Spleen (tissue), 11 donors: ENCODE measurements around the gene PSMA3. TPM values are rescaled to one million over a fixed set of nuclear protein-coding genes. Genes with fewer than 3 reads are reported as not detected.

Source experiments
- DNase-seq: peaks from one replicate; pipeline ENCODE4 v3.0.0-alpha.2; 2020
- H3K27ac ChIP-seq, 8 donors: fragments of 200-600 bp; sonication (generic) in 7 of 8; 1 replicate in 4 of 8; 2 replicates in 4 of 8; pipeline versions ENCODE4 v1.5.0 to v1.8.0; 2016 to 2021; ENCODE audit warnings: inconsistent platforms in 4 of 8, mild to moderate bottlenecking in 4 of 8, moderate library complexity in 1 of 8
- H3K27me3 ChIP-seq, 7 donors: fragments of 200-600 bp; sonication (generic) in 6 of 7; replicated peaks in 1 of 7; 1 replicate in 4 of 7; 2 replicates in 3 of 7; pipeline versions ENCODE4 v1.5.0 to v1.8.0; 2016 to 2021; ENCODE audit warnings: inconsistent platforms in 3 of 7, mild to moderate bottlenecking in 1 of 7
- H3K36me3 ChIP-seq, 6 donors: fragments of 200-600 bp; sonication (generic) in 5 of 6; 1 replicate in 4 of 6; 2 replicates in 2 of 6; pipeline versions ENCODE4 v1.5.0 to v1.8.0; 2016 to 2021; ENCODE audit warnings: inconsistent platforms in 2 of 6
- H3K4me1 ChIP-seq, 6 donors: fragments of 200-600 bp; sonication (generic) in 5 of 6; 1 replicate in 3 of 6; 2 replicates in 3 of 6; pipeline versions ENCODE4 v1.5.0 to v1.8.0; 2016 to 2021; ENCODE audit warnings: inconsistent platforms in 3 of 6
- H3K4me3 ChIP-seq, 8 donors: fragments of 200-600 bp; sonication (generic) in 7 of 8; 1 replicate in 4 of 8; 2 replicates in 4 of 8; pipeline versions ENCODE4 v1.5.0 to v1.8.0; 2016 to 2021; ENCODE audit warnings: inconsistent platforms in 4 of 8, mild to moderate bottlenecking in 4 of 8, moderate library complexity in 2 of 8
- H3K9me3 ChIP-seq, 8 donors: fragments of 200-600 bp; sonication (generic) in 7 of 8; 1 replicate in 4 of 8; 2 replicates in 4 of 8; pipeline versions ENCODE4 v1.5.0 to v1.8.0; 2016 to 2021; ENCODE audit warnings: inconsistent platforms in 4 of 8
- CTCF ChIP-seq, 11 experiments: fragments of 200-600 bp in 7 of 11; fragments of 450-650 bp in 4 of 11; sonication (generic) in 4 of 11; IDR thresholded peaks in 8 of 11; conservative IDR thresholded peaks in 3 of 11; 1 replicate in 7 of 11; 2 replicates in 4 of 11; pipeline versions ENCODE4 v1.4.0 to v1.8.0; 2016 to 2021; ENCODE audit warnings: antibody characterized with exemption in 11 of 11, inconsistent platforms in 4 of 11, mild to moderate bottlenecking in 1 of 11
- POLR2A ChIP-seq, 3 donors: fragments of 450-650 bp; IDR thresholded peaks; one replicate each; pipeline ENCODE4 v1.5.1; 2017; ENCODE audit warnings: antibody characterized with exemption in 3 of 3, mild to moderate bottlenecking in 1 of 3
- POLR2AphosphoS5 ChIP-seq, 3 donors: sonication (generic); formaldehyde crosslinking; IDR thresholded peaks; one replicate each; pipeline ENCODE4 v1.5.1; 2017; ENCODE audit warnings: antibody characterized with exemption in 3 of 3
- WGBS, 5 donors: extraction: QIAGEN DNeasy Blood & Tissue Kit in 3 of 5; methylation state at CpG; one replicate each; pipeline versions ENCODE4 v1.1.5 to v1.1.7; 2013 to 2018; 5-methylcytosine and 5-hydroxymethylcytosine counted together
- intact Hi-C: fragments of 100-400 bp; cut with DNase I; formaldehyde crosslinking; loops from one replicate; pipeline ENCODE4 v1.15.0; 2023; ENCODE audit warnings: low total_unique reads
- polyA plus RNA-seq, 3 donors: library from polyadenylated mRNA; stranded (reverse); fragments of 200-250 nt; gene quantifications; one replicate each; pipeline ENCODE4 v1.2.1, GENCODE V29; 2013
- total RNA-seq, 7 donors: library from RNA; depleted of rRNA in 3 of 7; stranded (reverse); fragments of >200 nt in 3 of 7; fragmentation: NEBNext Ultra II Directional in 4 of 7; extraction: Animal tissue kit (Norgen Biotek cat#: 25700) in 4 of 7; gene quantifications; one replicate each; pipeline versions ENCODE4 v1.1.0 to v1.2.1, GENCODE V29; 2016 to 2021
- donor health status: healthy with polysubstance abuse.
- donor health status: DM: no; HTN: no; CAD: no; lungs with moderate emphysema.
- donor health status: DM: no; HTN: no; CAD: no.
- donor health status: Bipolar disorder and iron deficiency.
- donor health status: healthy.
- donor health status: DM: no; HTN: no; CAD: no.
- donor health status: DM: yes; HTN: yes; CAD: no.

PSMA3 gene
- total and polyA plus RNA-seq, 10 donors: 91.7 to 162 (median 121) TPM

- intact Hi-C loops: no loop called here
- peak overlapping the region; percentile 3 to 99 (median 98) for H3K27ac ChIP-seq
- peaks cover 2 to 45% (median 33%) of the 10 kb centered on the region in 6 donors for H3K36me3 ChIP-seq
- H3K4me3 ChIP-seq: peak overlapping the region; percentile 49 to 99 (median 98)
- DNase-seq: no peak
- no peaks in the 10 kb centered on the region for H3K27me3 ChIP-seq
- TF ChIP-seq CTCF (IDR thresholded peaks at IDR 0.05 in 8 of 11, conservative IDR thresholded peaks at IDR 0.05 in 3 of 11): no peak
- no peak for TF ChIP-seq POLR2AphosphoS5 (IDR thresholded peaks at IDR 0.05)
- no peak for TF ChIP-seq POLR2A (IDR thresholded peaks at IDR 0.05)
- no peaks in the 10 kb centered on the region for H3K9me3 ChIP-seq
- H3K4me1 ChIP-seq: peaks cover 30 to 80% (median 67%) of the 10 kb centered on the region in 6 donors
- 9 to 19% (median 11%) methylated on average over 3 of the region's 3 CpGs for WGBS, 5 donors
Measured at GRCh38 chr14:58296726-58297125, 52.1 kb downstream of the PSMA3 start.

- 0 to 1% (median 0%) methylated on average over 10 of the region's 10 CpGs for WGBS, 5 donors
- Histone ChIP-seq H3K27ac (peak overlapping the region; percentile 92 to 99 (median 98)), H3K4me3 (peak overlapping the region; percentile 49 to 99 (median 98)), H3K4me1 (peaks cover 30 to 78% (median 64%) of the 10 kb centered on the region in 6 donors), H3K9me3 (no peaks in the 10 kb centered on the region), H3K36me3 (peaks cover 2 to 45% (median 33%) of the 10 kb centered on the region in 6 donors), H3K27me3 (no peaks in the 10 kb centered on the region)
- intact Hi-C loops: no loop called here
- DNase-seq: no peak
- TF ChIP-seq POLR2A (IDR thresholded peaks at IDR 0.05) (no peak), CTCF (IDR thresholded peaks at IDR 0.05 in 8 of 11, conservative IDR thresholded peaks at IDR 0.05 in 3 of 11) (no peak), POLR2AphosphoS5 (IDR thresholded peaks at IDR 0.05) (no peak)
Measured at GRCh38 chr14:58297412-58297761, 52.7 kb downstream of the PSMA3 start.

- Histone ChIP-seq H3K4me3 (peak overlapping the region; percentile 75 to 99 (median 98)), H3K27me3 (no peaks in the 10 kb centered on the region), H3K4me1 (peaks cover 24 to 78% (median 64%) of the 10 kb centered on the region in 6 donors), H3K9me3 (no peaks in the 10 kb centered on the region), H3K27ac (peak overlapping the region; percentile 92 to 99 (median 98)), H3K36me3 (peaks cover 2 to 45% (median 34%) of the 10 kb centered on the region in 6 donors)
- peak in 5 of 11 experiments; percentile 17 to 36 (median 35) for TF ChIP-seq CTCF (IDR thresholded peaks at IDR 0.05 in 8 of 11, conservative IDR thresholded peaks at IDR 0.05 in 3 of 11)
- peak; percentile 77 to 93 (median 87) for TF ChIP-seq POLR2AphosphoS5 (IDR thresholded peaks at IDR 0.05)
- peak in 1 of 3 donors; percentile 44 for TF ChIP-seq POLR2A (IDR thresholded peaks at IDR 0.05)
- intact Hi-C loops: no loop called here
- DNase-seq: peak; percentile 99
- 0 to 1% (median 0%) methylated on average over 40 of the region's 40 CpGs for WGBS, 5 donors
Measured at GRCh38 chr14:58297762-58298476, 53.3 kb downstream of the PSMA3 start.
